ENCODE data around the gene CEP104. TPM values are rescaled to one million over a fixed set of nuclear protein-coding genes. Genes with fewer than 3 reads are reported as not detected.

CEP104 gene
- total and polyA plus RNA-seq, 9 of the 15 experiments (the other 6 are each of a cell fraction or from before 2014, with no cell fraction given) = 11.2 to 63.4 (median 42.6) TPM

DNA sequence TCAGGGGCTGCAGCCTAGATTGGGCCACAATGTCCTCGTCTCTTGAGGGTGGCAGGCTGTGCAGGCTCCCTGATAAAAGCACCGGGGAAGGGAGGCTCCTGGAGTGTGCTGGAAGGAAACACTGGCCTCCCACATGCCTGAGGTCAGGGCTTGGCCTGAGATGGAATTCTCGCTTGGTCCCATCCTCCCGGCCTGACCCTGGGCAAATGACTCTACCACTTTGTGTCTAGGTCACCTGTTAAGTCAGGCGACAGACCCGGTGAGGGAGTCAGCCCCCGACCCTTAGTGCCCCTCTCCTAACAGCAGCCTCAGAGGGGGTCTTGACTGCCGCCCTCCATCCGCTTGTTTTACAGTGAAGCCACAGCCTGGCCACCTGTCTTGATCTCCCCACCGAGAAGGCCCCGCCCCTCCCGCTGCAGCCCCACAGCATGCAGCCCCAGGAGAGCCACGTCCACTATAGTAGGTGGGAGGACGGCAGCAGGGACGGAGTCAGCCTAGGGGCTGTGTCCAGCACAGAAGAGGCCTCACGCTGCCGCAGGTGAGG, 82.0 kb downstream of the CEP104 start (continued):
- no peak for TF ChIP-seq HDGF (IDR thresholded peaks at IDR 0.05)
- no peak for TF ChIP-seq TAF9B (IDR thresholded peaks at IDR 0.05; ENCODE audit: partially characterized antibody)
- TF ChIP-seq ZNF586 (CRISPR knock-in tag; conservative IDR thresholded peaks at IDR 0.05) = no peak
- peak; percentile 4; the same call in 1 of the 2 replicates for TF ChIP-seq PHF8 (IDR thresholded peaks at IDR 0.05; ENCODE audit: borderline replicate concordance, low read length)
- peak; percentile 89 for TF ChIP-seq NFIC (IDR thresholded peaks at IDR 0.05)
- peak; percentile 93 for TF ChIP-seq EP300 (IDR thresholded peaks at IDR 0.05; ENCODE audit: low read length)
- TF ChIP-seq, protein P1, sequence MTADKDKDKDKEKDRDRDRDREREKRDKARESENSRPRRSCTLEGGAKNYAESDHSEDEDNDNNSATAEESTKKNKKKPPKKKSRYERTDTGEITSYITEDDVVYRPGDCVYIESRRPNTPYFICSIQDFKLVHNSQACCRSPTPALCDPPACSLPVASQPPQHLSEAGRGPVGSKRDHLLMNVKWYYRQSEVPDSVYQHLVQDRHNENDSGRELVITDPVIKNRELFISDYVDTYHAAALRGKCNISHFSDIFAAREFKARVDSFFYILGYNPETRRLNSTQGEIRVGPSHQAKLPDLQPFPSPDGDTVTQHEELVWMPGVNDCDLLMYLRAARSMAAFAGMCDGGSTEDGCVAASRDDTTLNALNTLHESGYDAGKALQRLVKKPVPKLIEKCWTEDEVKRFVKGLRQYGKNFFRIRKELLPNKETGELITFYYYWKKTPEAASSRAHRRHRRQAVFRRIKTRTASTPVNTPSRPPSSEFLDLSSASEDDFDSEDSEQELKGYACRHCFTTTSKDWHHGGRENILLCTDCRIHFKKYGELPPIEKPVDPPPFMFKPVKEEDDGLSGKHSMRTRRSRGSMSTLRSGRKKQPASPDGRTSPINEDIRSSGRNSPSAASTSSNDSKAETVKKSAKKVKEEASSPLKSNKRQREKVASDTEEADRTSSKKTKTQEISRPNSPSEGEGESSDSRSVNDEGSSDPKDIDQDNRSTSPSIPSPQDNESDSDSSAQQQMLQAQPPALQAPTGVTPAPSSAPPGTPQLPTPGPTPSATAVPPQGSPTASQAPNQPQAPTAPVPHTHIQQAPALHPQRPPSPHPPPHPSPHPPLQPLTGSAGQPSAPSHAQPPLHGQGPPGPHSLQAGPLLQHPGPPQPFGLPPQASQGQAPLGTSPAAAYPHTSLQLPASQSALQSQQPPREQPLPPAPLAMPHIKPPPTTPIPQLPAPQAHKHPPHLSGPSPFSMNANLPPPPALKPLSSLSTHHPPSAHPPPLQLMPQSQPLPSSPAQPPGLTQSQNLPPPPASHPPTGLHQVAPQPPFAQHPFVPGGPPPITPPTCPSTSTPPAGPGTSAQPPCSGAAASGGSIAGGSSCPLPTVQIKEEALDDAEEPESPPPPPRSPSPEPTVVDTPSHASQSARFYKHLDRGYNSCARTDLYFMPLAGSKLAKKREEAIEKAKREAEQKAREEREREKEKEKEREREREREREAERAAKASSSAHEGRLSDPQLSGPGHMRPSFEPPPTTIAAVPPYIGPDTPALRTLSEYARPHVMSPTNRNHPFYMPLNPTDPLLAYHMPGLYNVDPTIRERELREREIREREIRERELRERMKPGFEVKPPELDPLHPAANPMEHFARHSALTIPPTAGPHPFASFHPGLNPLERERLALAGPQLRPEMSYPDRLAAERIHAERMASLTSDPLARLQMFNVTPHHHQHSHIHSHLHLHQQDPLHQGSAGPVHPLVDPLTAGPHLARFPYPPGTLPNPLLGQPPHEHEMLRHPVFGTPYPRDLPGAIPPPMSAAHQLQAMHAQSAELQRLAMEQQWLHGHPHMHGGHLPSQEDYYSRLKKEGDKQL (CRISPR knock-in tag; IDR thresholded peaks at IDR 0.05; ENCODE audit: borderline replicate concordance) = no peak
- TF ChIP-seq TGIF2 (CRISPR knock-in tag; IDR thresholded peaks at IDR 0.05) = no peak
- peak in 1 of 2 experiments; percentile 66; a peak in 2 of 4 replicates for TF ChIP-seq ARNT (IDR thresholded peaks at IDR 0.05)
- peak; percentile 87; the same call in 1 of the 2 replicates for TF ChIP-seq RNF2 (IDR thresholded peaks at IDR 0.05)
- TF ChIP-seq TAF7 (tag; IDR thresholded peaks at IDR 0.05) = no peak
- no peak for TF ChIP-seq CEBPG (CRISPR knock-in tag; IDR thresholded peaks at IDR 0.05)
- no peak for TF ChIP-seq CEBPG (tag; conservative IDR thresholded peaks at IDR 0.05 in 1 of 2, IDR thresholded peaks at IDR 0.05 in 1 of 2)
- TF ChIP-seq BCLAF1 (IDR thresholded peaks at IDR 0.05; ENCODE audit: borderline replicate concordance in 1 of 2, control insufficient read depth in 1 of 2, low read depth in 2 of 2, low read length in 1 of 2) = no peak
- peak; percentile 35; the same call in 1 of the 2 replicates for TF ChIP-seq NKRF (IDR thresholded peaks at IDR 0.05; ENCODE audit: borderline replicate concordance)
